GM12878 (cell line): ENCODE measurements around the gene HS1BP3. TPM values are rescaled to one million over a fixed set of nuclear protein-coding genes. Genes with fewer than 3 reads are reported as not detected.

Experiments used
- ATAC-seq: fragments of 200-7000 bp; cut with Tn5 transposase; 3 replicates; pipeline ENCODE4 v1.9.1; 2020; ENCODE audit warnings: mild to moderate bottlenecking, moderate library complexity
- BruUV-seq: library from RNA; stranded (reverse); fragments of 400-500 nt; replicated peaks from 2 replicates; lab custom pipeline; 2021; lab: Mats Ljungman, UMichigan
- CTCF ChIA-PET: fragments of 300-600 bp; sonication (Branson Sonifier 250); formaldehyde crosslinking; extraction: SDS; loops from one replicate; lab custom pipeline; 2021; ENCODE audit warnings: inconsistent platforms; lab: Yijun Ruan, JAX
- POLR2A ChIA-PET: fragments of 350-600 bp; formaldehyde crosslinking; extraction: SDS; loops from one replicate; lab custom pipeline; 2021; ENCODE audit warnings: inconsistent platforms; lab: Charles Lee
- RAD21 ChIA-PET: fragments of 300-600 bp; sonication (Branson Sonifier 250); formaldehyde crosslinking; loops from one replicate; lab custom pipeline; 2023; ENCODE audit warnings: antibody characterized with exemption; ENCODE audit not compliant: unreplicated experiment; lab: Charles Lee
- SMC1A ChIA-PET: fragments of 300-600 bp; sonication (Branson Sonifier 250); formaldehyde crosslinking; loops from one replicate; lab custom pipeline; 2023; ENCODE audit not compliant: unreplicated experiment, uncharacterized antibody; lab: Charles Lee
- DNase-seq: peaks from one replicate; pipeline ENCODE4 v3.0.0-alpha.2; 2011; ENCODE audit warnings: low read depth, low spot score
- FAIRE-seq: peaks from 3 replicates; lab custom pipeline; 2011; peaks lifted over from hg19 to GRCh38; lab: Jason Lieb, UNC
- H2AFZ ChIP-seq: 2 replicates; pipeline ENCODE4 v1.6.0; 2011; ENCODE audit warnings: low read depth, low read length, control low read depth; ENCODE audit not compliant: control insufficient read depth
- H3K27ac ChIP-seq: 2 replicates; pipeline ENCODE4 v1.5.1; 2011; ENCODE audit warnings: control low read depth; ENCODE audit not compliant: control insufficient read depth, insufficient read depth
- H3K27me3 ChIP-seq, 2 experiments: replicated peaks in 1 of 2; 2 replicates each; pipeline versions ENCODE4 v1.6.0 to v1.6.1; 2011; ENCODE audit warnings: low read length in 1 of 2; ENCODE audit not compliant: control insufficient read depth in 2 of 2, insufficient read depth in 2 of 2
- H3K36me3 ChIP-seq, 2 experiments: 2 replicates each; pipeline ENCODE4 v1.5.1; 2011; ENCODE audit warnings: low read length in 1 of 2; ENCODE audit not compliant: control insufficient read depth in 2 of 2, insufficient read depth in 2 of 2
- H3K4me1 ChIP-seq: 2 replicates; pipeline ENCODE4 v1.6.1; 2011; ENCODE audit warnings: mild to moderate bottlenecking, low read length, moderate library complexity, mixed read lengths; ENCODE audit not compliant: control insufficient read depth, insufficient read depth
- H3K4me2 ChIP-seq: 2 replicates; pipeline ENCODE4 v1.6.0; 2011; ENCODE audit warnings: control low read depth; ENCODE audit not compliant: control insufficient read depth, insufficient read depth
- H3K4me3 ChIP-seq: fragments of 200-600 bp; sonication (generic); 2 replicates; pipeline ENCODE4 v1.5.1; 2016
- H3K79me2 ChIP-seq: 2 replicates; pipeline ENCODE4 v1.6.0; 2011; ENCODE audit warnings: low read length; ENCODE audit not compliant: control insufficient read depth, insufficient read depth
- H3K9ac ChIP-seq: 2 replicates; pipeline ENCODE4 v1.8.0; 2011; ENCODE audit warnings: low read length, control low read depth, mixed read lengths; ENCODE audit not compliant: control insufficient read depth, insufficient read depth
- H3K9me3 ChIP-seq: replicated peaks from 3 replicates; pipeline ENCODE4 v1.5.1; 2011; ENCODE audit warnings: mild to moderate bottlenecking, low read length; ENCODE audit not compliant: control insufficient read depth, insufficient read depth
- H4K20me1 ChIP-seq: 2 replicates; pipeline ENCODE4 v1.6.0; 2011; ENCODE audit not compliant: control insufficient read depth, insufficient read depth
- ATF3 ChIP-seq: IDR thresholded peaks from 2 replicates; pipeline ENCODE4 v1.6.1; 2011; ENCODE audit warnings: low read depth, mild to moderate bottlenecking, low read length, moderate library complexity, borderline replicate concordance; ENCODE audit errors: extremely low read depth
- BCL11A ChIP-seq: IDR thresholded peaks from 2 replicates; pipeline ENCODE4 v1.6.1; 2011; ENCODE audit warnings: low read depth, low read length
- CBX3 ChIP-seq: fragments of 200-600 bp; sonication (generic); IDR thresholded peaks from 2 replicates; pipeline ENCODE4 v1.6.1; 2016; ENCODE audit warnings: low read depth, borderline replicate concordance
- CREM ChIP-seq: IDR thresholded peaks from 2 replicates; pipeline ENCODE4 v1.6.1; 2014; ENCODE audit warnings: antibody characterized with exemption, low read depth
- DPF2 ChIP-seq: fragments of 450-650 bp; IDR thresholded peaks from 2 replicates; pipeline ENCODE4 v1.6.1; 2017; ENCODE audit warnings: mild to moderate bottlenecking
- E2F4 ChIP-seq: IDR thresholded peaks from 2 replicates; pipeline ENCODE4 v1.6.1; 2012; ENCODE audit warnings: low read depth, low read length, improper control_type of control experiment
- EP300 ChIP-seq, 2 experiments: fragments of 150-350 bp in 1 of 2; IDR thresholded peaks; 2 replicates each; pipeline ENCODE4 v1.6.1; 2011 to 2012; ENCODE audit warnings: low read depth in 2 of 2, low read length in 2 of 2, borderline replicate concordance in 1 of 2, improper control_type of control experiment in 1 of 2, inconsistent platforms in 1 of 2; ENCODE audit not compliant: control insufficient read depth in 1 of 2
- ETV6 ChIP-seq, 2 experiments: fragments of 450-650 bp in 1 of 2; IDR thresholded peaks in 1 of 2; conservative IDR thresholded peaks in 1 of 2; 2 replicates each; pipeline ENCODE4 v1.6.1; 2014; ENCODE audit warnings: antibody characterized with exemption in 1 of 2, borderline replicate concordance in 1 of 2, low read depth in 1 of 2, mild to moderate bottlenecking in 1 of 2, moderate library complexity in 1 of 2
- HDAC2 ChIP-seq: fragments of 200-600 bp; sonication (generic); IDR thresholded peaks from 2 replicates; pipeline ENCODE4 v1.6.1; 2017
- IRF3 ChIP-seq: fragments of 450-650 bp; IDR thresholded peaks from 2 replicates; pipeline ENCODE4 v1.6.1; 2014; ENCODE audit warnings: mild to moderate bottlenecking
- JUNB ChIP-seq: IDR thresholded peaks from 2 replicates; pipeline ENCODE4 v1.6.1; 2016; ENCODE audit warnings: antibody characterized with exemption, mild to moderate bottlenecking
- MEF2B ChIP-seq: fragments of 450-650 bp; IDR thresholded peaks from 2 replicates; pipeline ENCODE4 v1.6.1; 2018; ENCODE audit warnings: mild to moderate bottlenecking, moderate library complexity; ENCODE audit not compliant: partially characterized antibody, poor library complexity, severe bottlenecking
- MYB ChIP-seq: fragments of 150-350 bp; IDR thresholded peaks from 2 replicates; pipeline ENCODE4 v1.6.1; 2014; ENCODE audit warnings: mild to moderate bottlenecking, low read depth, low read length, borderline replicate concordance
- MYC ChIP-seq: IDR thresholded peaks from 2 replicates; pipeline ENCODE4 v1.6.1; 2011; ENCODE audit warnings: mild to moderate bottlenecking, low read length, moderate library complexity, inconsistent platforms; ENCODE audit not compliant: insufficient read depth, insufficient replicate concordance, insufficient read length, severe bottlenecking
- POU2F2 ChIP-seq: IDR thresholded peaks from 3 replicates; pipeline ENCODE4 v1.6.1; 2011; ENCODE audit warnings: low read depth, mild to moderate bottlenecking, low read length, borderline replicate concordance
- RAD51 ChIP-seq: fragments of 450-650 bp; IDR thresholded peaks from 2 replicates; pipeline ENCODE4 v1.6.1; 2016; ENCODE audit warnings: moderate library complexity, mild to moderate bottlenecking, inconsistent platforms
- RCOR1 ChIP-seq: conservative IDR thresholded peaks from 2 replicates; pipeline ENCODE4 v1.6.1; 2012; ENCODE audit warnings: low read depth, low read length, improper control_type of control experiment
- SREBF2 ChIP-seq: IDR thresholded peaks from 2 replicates; pipeline ENCODE4 v1.6.1; 2012; ENCODE audit warnings: mild to moderate bottlenecking, low read length
- ZNF217 ChIP-seq: fragments of 450-650 bp; IDR thresholded peaks from 2 replicates; pipeline ENCODE4 v1.6.1; 2017; ENCODE audit warnings: antibody characterized with exemption, mild to moderate bottlenecking
- WGBS: methylation state at CpG from one replicate; pipeline ENCODE4 v1.1.6; 2016; ENCODE audit warnings: low lambda C conversion rate; ENCODE audit not compliant: insufficient replicate concordance, insufficient coverage; ENCODE audit errors: missing lambda C conversion rate; 5-methylcytosine and 5-hydroxymethylcytosine counted together
- in situ Hi-C: fragments of 300-500 bp; cut with MboI; formaldehyde crosslinking; loops from 9 replicates; pipeline ENCODE4 v1.14.3; 2018; ENCODE audit warnings: mixed read lengths
- intact Hi-C: fragments of 100-400 bp; cut with micrococcal nuclease; formaldehyde crosslinking; loops from one replicate; pipeline ENCODE4 v1.14.2; 2022; ENCODE audit not compliant: unreplicated experiment
- polyA plus RNA-seq, 11 experiments: library from polyadenylated mRNA; depleted of rRNA in 4 of 11; unstranded in 6 of 11; stranded (reverse) in 5 of 11; fragments of >200 nt; fragmentation: Nextera tagmentation in 4 of 11; fragmentation: Illumina TruSeq in 1 of 11; extraction: Ambion mirVana in 4 of 11; extraction: Trizol in 1 of 11; gene quantifications; 1 replicate in 1 of 11; 2 replicates in 10 of 11; pipeline versions ENCODE4 v1.2.1 to v1.2.3, GENCODE V29; 2011 to 2016; ENCODE audit warnings: inconsistent platforms in 2 of 11, missing spikeins in 2 of 11, low read depth in 1 of 11
- total RNA-seq, 4 experiments: library from RNA; depleted of rRNA in 3 of 4; stranded (reverse); fragments of >200 nt in 3 of 4; fragmentation: Illumina TruSeq in 1 of 4; extraction: Trizol in 1 of 4; gene quantifications; 2 replicates each; pipeline versions ENCODE4 v1.2.1 to v1.2.3, GENCODE V29; 2013 to 2021
- TF ChIP-seq, protein P1 (sequence below): IDR thresholded peaks from 2 replicates; pipeline ENCODE4 v1.6.1; 2012; ENCODE audit warnings: low read length, inconsistent platforms

HS1BP3 gene
- total and polyA plus RNA-seq, 10 of the 15 experiments (the other 5 are each of a cell fraction or from before 2014, with no cell fraction given): 0.47 to 7.2 (median 4.6) TPM

GRCh38 chr2:20585710-20586594, 64.9 kb downstream of the HS1BP3 start:
- no peak for TF ChIP-seq ZNF217
- no peak for TF ChIP-seq CBX3
- no peak for TF ChIP-seq ETV6 (conservative IDR thresholded peaks at IDR 0.05 in 1 of 2, IDR thresholded peaks at IDR 0.05 in 1 of 2; ENCODE audit: borderline replicate concordance in 1 of 2, low read depth in 1 of 2)
- TF ChIP-seq JUNB: no peak
- TF ChIP-seq EP300 (IDR thresholded peaks at IDR 0.05; ENCODE audit: borderline replicate concordance in 1 of 2, control insufficient read depth in 1 of 2, low read depth in 2 of 2, low read length in 2 of 2): no peak
- no peak for TF ChIP-seq CREM
- no peak for TF ChIP-seq HDAC2
- TF ChIP-seq ATF3: no peak
- TF ChIP-seq RAD51: no peak
- TF ChIP-seq BCL11A: no peak
- no peak for TF ChIP-seq E2F4
- TF ChIP-seq, protein P1, sequence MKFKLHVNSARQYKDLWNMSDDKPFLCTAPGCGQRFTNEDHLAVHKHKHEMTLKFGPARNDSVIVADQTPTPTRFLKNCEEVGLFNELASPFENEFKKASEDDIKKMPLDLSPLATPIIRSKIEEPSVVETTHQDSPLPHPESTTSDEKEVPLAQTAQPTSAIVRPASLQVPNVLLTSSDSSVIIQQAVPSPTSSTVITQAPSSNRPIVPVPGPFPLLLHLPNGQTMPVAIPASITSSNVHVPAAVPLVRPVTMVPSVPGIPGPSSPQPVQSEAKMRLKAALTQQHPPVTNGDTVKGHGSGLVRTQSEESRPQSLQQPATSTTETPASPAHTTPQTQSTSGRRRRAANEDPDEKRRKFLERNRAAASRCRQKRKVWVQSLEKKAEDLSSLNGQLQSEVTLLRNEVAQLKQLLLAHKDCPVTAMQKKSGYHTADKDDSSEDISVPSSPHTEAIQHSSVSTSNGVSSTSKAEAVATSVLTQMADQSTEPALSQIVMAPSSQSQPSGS: no peak
- TF ChIP-seq POU2F2: no peak
- no peak for TF ChIP-seq IRF3
- no peak for TF ChIP-seq RCOR1
- TF ChIP-seq MEF2B: no peak
- no peak for TF ChIP-seq SREBF2
- TF ChIP-seq DPF2: no peak
- TF ChIP-seq MYC: no peak
- TF ChIP-seq MYB: no peak
- TF ChIP-seq, all 136 proteins: peak for 0
- FAIRE-seq (no peak), ATAC-seq (no peak), DNase-seq (no peak)
- Histone ChIP-seq H3K4me2 (no peak overlapping the region), H2AFZ (no peak overlapping the region), H3K4me3 (no peak overlapping the region), H4K20me1 (no peaks in the 10 kb centered on the region), H3K27ac (no peak overlapping the region), H3K27me3 (no peaks in the 10 kb centered on the region; a peak in 1 of 4 replicates), H3K4me1 (no peaks in the 10 kb centered on the region), H3K9me3 (peaks cover 4% of the 10 kb centered on the region), H3K9ac (no peak overlapping the region), H3K79me2 (no peaks in the 10 kb centered on the region), H3K36me3 (no peaks in the 10 kb centered on the region)
- ChIA-PET POLR2A (interaction anchor here (0.8 kb wide), 2 partner anchors 10 to 139 kb away, joined by 4 to 5 read pairs; partner anchors contain the start of gene RHOB), CTCF (interaction anchor here (1.6 to 2.0 kb wide), 2 partner anchors 11 to 142 kb away, joined by 3 to 6 read pairs; no protein-coding TSS in a partner anchor), SMC1A (interaction anchor here (0.8 to 0.9 kb wide), 3 partner anchors 10 kb away, joined by 3 to 7 read pairs (median 4); no protein-coding TSS in a partner anchor), RAD21 (interaction anchor here (1.6 kb wide), 1 partner anchor 61 kb away, joined by 6 read pairs; no protein-coding TSS in a partner anchor)
- in situ Hi-C loops: no loop called here
- no TSS peak for BruUV-seq
- WGBS: 58% methylated on average over 22 of the region's 22 CpGs
- intact Hi-C loops: no loop called here
